ENCODE data around the gene FLAD1.

DNA sequence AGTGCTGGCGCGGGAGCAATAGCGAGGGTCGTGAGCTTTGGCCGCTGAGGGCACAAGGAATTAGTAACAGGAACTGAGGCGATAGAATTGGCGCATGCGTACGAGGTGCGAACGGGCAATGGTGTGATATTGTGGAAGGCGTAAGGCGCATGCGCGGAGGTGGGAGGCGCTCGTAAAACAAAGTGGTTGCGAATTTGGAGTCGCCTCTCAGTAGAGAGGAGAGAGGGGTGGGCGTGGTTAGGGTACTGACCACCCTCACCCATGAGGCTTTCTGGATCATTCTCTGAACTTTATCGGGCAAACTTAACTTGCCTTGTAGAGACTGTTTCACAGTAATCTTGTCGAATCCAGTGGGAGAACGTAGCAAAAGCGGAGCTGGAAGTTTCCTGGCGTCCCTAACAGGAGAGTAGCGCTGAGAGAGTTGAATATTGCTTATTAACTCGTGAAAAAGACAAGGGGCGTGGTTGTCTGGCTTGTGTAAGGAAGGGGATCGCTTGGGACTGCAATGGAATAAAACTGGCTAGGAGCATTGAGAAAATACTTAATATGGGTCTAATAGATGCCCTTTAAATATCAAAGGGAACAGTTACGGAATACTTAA lies 8.2 kb upstream of the FLAD1 start:
- no peak for TF ChIP-seq GRHL2 (CRISPR knock-in tag; IDR thresholded peaks at IDR 0.05; ENCODE audit: insufficient replicate concordance, severe bottlenecking)
- TF ChIP-seq, protein P1, sequence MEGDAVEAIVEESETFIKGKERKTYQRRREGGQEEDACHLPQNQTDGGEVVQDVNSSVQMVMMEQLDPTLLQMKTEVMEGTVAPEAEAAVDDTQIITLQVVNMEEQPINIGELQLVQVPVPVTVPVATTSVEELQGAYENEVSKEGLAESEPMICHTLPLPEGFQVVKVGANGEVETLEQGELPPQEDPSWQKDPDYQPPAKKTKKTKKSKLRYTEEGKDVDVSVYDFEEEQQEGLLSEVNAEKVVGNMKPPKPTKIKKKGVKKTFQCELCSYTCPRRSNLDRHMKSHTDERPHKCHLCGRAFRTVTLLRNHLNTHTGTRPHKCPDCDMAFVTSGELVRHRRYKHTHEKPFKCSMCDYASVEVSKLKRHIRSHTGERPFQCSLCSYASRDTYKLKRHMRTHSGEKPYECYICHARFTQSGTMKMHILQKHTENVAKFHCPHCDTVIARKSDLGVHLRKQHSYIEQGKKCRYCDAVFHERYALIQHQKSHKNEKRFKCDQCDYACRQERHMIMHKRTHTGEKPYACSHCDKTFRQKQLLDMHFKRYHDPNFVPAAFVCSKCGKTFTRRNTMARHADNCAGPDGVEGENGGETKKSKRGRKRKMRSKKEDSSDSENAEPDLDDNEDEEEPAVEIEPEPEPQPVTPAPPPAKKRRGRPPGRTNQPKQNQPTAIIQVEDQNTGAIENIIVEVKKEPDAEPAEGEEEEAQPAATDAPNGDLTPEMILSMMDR (IDR thresholded peaks at IDR 0.05) = no peak
- TF ChIP-seq ZNF416 (CRISPR knock-in tag; IDR thresholded peaks at IDR 0.05) = no peak
- TF ChIP-seq, protein P2, sequence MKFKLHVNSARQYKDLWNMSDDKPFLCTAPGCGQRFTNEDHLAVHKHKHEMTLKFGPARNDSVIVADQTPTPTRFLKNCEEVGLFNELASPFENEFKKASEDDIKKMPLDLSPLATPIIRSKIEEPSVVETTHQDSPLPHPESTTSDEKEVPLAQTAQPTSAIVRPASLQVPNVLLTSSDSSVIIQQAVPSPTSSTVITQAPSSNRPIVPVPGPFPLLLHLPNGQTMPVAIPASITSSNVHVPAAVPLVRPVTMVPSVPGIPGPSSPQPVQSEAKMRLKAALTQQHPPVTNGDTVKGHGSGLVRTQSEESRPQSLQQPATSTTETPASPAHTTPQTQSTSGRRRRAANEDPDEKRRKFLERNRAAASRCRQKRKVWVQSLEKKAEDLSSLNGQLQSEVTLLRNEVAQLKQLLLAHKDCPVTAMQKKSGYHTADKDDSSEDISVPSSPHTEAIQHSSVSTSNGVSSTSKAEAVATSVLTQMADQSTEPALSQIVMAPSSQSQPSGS (CRISPR knock-in tag; IDR thresholded peaks at IDR 0.05; ENCODE audit: borderline replicate concordance, low read depth) = no peak
- TF ChIP-seq, protein P3, sequence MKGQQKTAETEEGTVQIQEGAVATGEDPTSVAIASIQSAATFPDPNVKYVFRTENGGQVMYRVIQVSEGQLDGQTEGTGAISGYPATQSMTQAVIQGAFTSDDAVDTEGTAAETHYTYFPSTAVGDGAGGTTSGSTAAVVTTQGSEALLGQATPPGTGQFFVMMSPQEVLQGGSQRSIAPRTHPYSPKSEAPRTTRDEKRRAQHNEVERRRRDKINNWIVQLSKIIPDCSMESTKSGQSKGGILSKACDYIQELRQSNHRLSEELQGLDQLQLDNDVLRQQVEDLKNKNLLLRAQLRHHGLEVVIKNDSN (CRISPR knock-in tag; IDR thresholded peaks at IDR 0.05) = no peak; the same call in 1 of the 2 replicates
- TF ChIP-seq, protein P4, sequence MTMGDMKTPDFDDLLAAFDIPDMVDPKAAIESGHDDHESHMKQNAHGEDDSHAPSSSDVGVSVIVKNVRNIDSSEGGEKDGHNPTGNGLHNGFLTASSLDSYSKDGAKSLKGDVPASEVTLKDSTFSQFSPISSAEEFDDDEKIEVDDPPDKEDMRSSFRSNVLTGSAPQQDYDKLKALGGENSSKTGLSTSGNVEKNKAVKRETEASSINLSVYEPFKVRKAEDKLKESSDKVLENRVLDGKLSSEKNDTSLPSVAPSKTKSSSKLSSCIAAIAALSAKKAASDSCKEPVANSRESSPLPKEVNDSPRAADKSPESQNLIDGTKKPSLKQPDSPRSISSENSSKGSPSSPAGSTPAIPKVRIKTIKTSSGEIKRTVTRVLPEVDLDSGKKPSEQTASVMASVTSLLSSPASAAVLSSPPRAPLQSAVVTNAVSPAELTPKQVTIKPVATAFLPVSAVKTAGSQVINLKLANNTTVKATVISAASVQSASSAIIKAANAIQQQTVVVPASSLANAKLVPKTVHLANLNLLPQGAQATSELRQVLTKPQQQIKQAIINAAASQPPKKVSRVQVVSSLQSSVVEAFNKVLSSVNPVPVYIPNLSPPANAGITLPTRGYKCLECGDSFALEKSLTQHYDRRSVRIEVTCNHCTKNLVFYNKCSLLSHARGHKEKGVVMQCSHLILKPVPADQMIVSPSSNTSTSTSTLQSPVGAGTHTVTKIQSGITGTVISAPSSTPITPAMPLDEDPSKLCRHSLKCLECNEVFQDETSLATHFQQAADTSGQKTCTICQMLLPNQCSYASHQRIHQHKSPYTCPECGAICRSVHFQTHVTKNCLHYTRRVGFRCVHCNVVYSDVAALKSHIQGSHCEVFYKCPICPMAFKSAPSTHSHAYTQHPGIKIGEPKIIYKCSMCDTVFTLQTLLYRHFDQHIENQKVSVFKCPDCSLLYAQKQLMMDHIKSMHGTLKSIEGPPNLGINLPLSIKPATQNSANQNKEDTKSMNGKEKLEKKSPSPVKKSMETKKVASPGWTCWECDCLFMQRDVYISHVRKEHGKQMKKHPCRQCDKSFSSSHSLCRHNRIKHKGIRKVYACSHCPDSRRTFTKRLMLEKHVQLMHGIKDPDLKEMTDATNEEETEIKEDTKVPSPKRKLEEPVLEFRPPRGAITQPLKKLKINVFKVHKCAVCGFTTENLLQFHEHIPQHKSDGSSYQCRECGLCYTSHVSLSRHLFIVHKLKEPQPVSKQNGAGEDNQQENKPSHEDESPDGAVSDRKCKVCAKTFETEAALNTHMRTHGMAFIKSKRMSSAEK (CRISPR knock-in tag; IDR thresholded peaks at IDR 0.05; ENCODE audit: borderline replicate concordance) = no peak
- TF ChIP-seq, protein P5, sequence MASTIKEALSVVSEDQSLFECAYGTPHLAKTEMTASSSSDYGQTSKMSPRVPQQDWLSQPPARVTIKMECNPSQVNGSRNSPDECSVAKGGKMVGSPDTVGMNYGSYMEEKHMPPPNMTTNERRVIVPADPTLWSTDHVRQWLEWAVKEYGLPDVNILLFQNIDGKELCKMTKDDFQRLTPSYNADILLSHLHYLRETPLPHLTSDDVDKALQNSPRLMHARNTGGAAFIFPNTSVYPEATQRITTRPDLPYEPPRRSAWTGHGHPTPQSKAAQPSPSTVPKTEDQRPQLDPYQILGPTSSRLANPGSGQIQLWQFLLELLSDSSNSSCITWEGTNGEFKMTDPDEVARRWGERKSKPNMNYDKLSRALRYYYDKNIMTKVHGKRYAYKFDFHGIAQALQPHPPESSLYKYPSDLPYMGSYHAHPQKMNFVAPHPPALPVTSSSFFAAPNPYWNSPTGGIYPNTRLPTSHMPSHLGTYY (CRISPR knock-in tag; IDR thresholded peaks at IDR 0.05) = no peak
- TF ChIP-seq, protein P6, sequence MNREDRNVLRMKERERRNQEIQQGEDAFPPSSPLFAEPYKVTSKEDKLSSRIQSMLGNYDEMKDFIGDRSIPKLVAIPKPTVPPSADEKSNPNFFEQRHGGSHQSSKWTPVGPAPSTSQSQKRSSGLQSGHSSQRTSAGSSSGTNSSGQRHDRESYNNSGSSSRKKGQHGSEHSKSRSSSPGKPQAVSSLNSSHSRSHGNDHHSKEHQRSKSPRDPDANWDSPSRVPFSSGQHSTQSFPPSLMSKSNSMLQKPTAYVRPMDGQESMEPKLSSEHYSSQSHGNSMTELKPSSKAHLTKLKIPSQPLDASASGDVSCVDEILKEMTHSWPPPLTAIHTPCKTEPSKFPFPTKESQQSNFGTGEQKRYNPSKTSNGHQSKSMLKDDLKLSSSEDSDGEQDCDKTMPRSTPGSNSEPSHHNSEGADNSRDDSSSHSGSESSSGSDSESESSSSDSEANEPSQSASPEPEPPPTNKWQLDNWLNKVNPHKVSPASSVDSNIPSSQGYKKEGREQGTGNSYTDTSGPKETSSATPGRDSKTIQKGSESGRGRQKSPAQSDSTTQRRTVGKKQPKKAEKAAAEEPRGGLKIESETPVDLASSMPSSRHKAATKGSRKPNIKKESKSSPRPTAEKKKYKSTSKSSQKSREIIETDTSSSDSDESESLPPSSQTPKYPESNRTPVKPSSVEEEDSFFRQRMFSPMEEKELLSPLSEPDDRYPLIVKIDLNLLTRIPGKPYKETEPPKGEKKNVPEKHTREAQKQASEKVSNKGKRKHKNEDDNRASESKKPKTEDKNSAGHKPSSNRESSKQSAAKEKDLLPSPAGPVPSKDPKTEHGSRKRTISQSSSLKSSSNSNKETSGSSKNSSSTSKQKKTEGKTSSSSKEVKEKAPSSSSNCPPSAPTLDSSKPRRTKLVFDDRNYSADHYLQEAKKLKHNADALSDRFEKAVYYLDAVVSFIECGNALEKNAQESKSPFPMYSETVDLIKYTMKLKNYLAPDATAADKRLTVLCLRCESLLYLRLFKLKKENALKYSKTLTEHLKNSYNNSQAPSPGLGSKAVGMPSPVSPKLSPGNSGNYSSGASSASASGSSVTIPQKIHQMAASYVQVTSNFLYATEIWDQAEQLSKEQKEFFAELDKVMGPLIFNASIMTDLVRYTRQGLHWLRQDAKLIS (CRISPR knock-in tag; IDR thresholded peaks at IDR 0.05; ENCODE audit: borderline replicate concordance) = no peak
- 0 out of 2 replicates have a peak, but pooled peaks have one; percentile 31 for TF ChIP-seq ZNF232 (CRISPR knock-in tag; IDR thresholded peaks at IDR 0.05)
- TF ChIP-seq NFE2L1 (CRISPR knock-in tag; IDR thresholded peaks at IDR 0.05) = no peak
- TF ChIP-seq NR1H2 (CRISPR knock-in tag; IDR thresholded peaks at IDR 0.05) = no peak
